ENCODE measurements around the gene SIK2.
A peak's percentile ranks its signal among the peaks of the same experiment; 100 is the strongest.
"Not testable (repeated sequence)": the region's sequence is repeated elsewhere in the genome, so short reads cannot be mapped to it uniquely, and the experiment has no call there.

SIK2 gene

GRCh38 chr11:111707039-111707690 lies 104.9 kb downstream of the SIK2 start:
- H3K4me1 Mint-ChIP-seq, result no peaks in the 10 kb centered on the region
- no peak for ATAC-seq
- H3K9me3 Mint-ChIP-seq, result no peaks in the 10 kb centered on the region
- H3K27ac Mint-ChIP-seq, result no peak overlapping the region
- peaks cover 66% of the 10 kb centered on the region for H3K36me3 Mint-ChIP-seq
- no peaks in the 10 kb centered on the region for H3K27me3 Mint-ChIP-seq
- H3K4me3 Mint-ChIP-seq, result no peak overlapping the region

- Mint-ChIP-seq H3K4me1 (no peaks in the 10 kb centered on the region), H3K36me3 (peaks cover 69% of the 10 kb centered on the region), H3K4me3 (no peak overlapping the region), H3K9me3 (no peaks in the 10 kb centered on the region), H3K27me3 (no peaks in the 10 kb centered on the region), H3K27ac (no peak overlapping the region)
- ATAC-seq, result no peak
Observed at GRCh38 chr11:111707691-111708067, 105.4 kb downstream of the SIK2 start.

- no peaks in the 10 kb centered on the region for H3K27me3 Mint-ChIP-seq
- no peak for ATAC-seq
- H3K4me1 Mint-ChIP-seq, result peaks cover 24% of the 10 kb centered on the region
- no peak overlapping the region for H3K27ac Mint-ChIP-seq
- H3K4me3 Mint-ChIP-seq, result no peak overlapping the region
- peaks cover 67% of the 10 kb centered on the region for H3K36me3 Mint-ChIP-seq
- H3K9me3 Mint-ChIP-seq, result peaks cover 6% of the 10 kb centered on the region
Observed at GRCh38 chr11:111714522-111714921, 112.3 kb downstream of the SIK2 start.

- H3K27ac Mint-ChIP-seq, result no peak overlapping the region
- H3K9me3 Mint-ChIP-seq, result peaks cover 6% of the 10 kb centered on the region
- peaks cover 24% of the 10 kb centered on the region for H3K4me1 Mint-ChIP-seq
- H3K36me3 Mint-ChIP-seq, result peaks cover 71% of the 10 kb centered on the region
- H3K4me3 Mint-ChIP-seq, result no peak overlapping the region
- H3K27me3 Mint-ChIP-seq, result no peaks in the 10 kb centered on the region
- no peak for ATAC-seq
Observed at GRCh38 chr11:111715142-111715816, 113.0 kb downstream of the SIK2 start.

GRCh38 chr11:111717660-111718059 lies 115.4 kb downstream of the SIK2 start:
- H3K9me3 Mint-ChIP-seq, H3K4me3 Mint-ChIP-seq, H3K27me3 Mint-ChIP-seq, ATAC-seq, H3K27ac Mint-ChIP-seq: not testable (repeated sequence)
- Mint-ChIP-seq H3K36me3 (peaks cover 76% of the 10 kb centered on the region), H3K4me1 (peaks cover 24% of the 10 kb centered on the region)

- Mint-ChIP-seq H3K4me3 (no peak overlapping the region), H3K9me3 (peaks cover 6% of the 10 kb centered on the region), H3K4me1 (peaks cover 24% of the 10 kb centered on the region), H3K36me3 (peaks cover 76% of the 10 kb centered on the region), H3K27me3 (no peaks in the 10 kb centered on the region), H3K27ac (no peak overlapping the region)
- no peak for ATAC-seq
Observed at GRCh38 chr11:111718436-111718835, 116.2 kb downstream of the SIK2 start.

GRCh38 chr11:111718859-111719258 lies 116.6 kb downstream of the SIK2 start:
- no peak overlapping the region for H3K4me3 Mint-ChIP-seq
- no peak overlapping the region for H3K27ac Mint-ChIP-seq
- H3K9me3 Mint-ChIP-seq, result peaks cover 5% of the 10 kb centered on the region
- no peaks in the 10 kb centered on the region for H3K27me3 Mint-ChIP-seq
- peaks cover 20% of the 10 kb centered on the region for H3K4me1 Mint-ChIP-seq
- ATAC-seq, result no peak
- H3K36me3 Mint-ChIP-seq, result peaks cover 76% of the 10 kb centered on the region

GRCh38 chr11:111719379-111719778 lies 117.1 kb downstream of the SIK2 start:
- H3K4me3 Mint-ChIP-seq, result no peak overlapping the region
- no peak for ATAC-seq
- H3K27me3 Mint-ChIP-seq, result no peaks in the 10 kb centered on the region
- no peak overlapping the region for H3K27ac Mint-ChIP-seq
- peaks cover 15% of the 10 kb centered on the region for H3K4me1 Mint-ChIP-seq
- H3K9me3 Mint-ChIP-seq, result peaks cover under 1% of the 10 kb centered on the region
- peaks cover 73% of the 10 kb centered on the region for H3K36me3 Mint-ChIP-seq

GRCh38 chr11:111720801-111721494 lies 118.7 kb downstream of the SIK2 start:
- Mint-ChIP-seq H3K9me3 (no peaks in the 10 kb centered on the region), H3K27ac (peak overlapping the region; percentile 44), H3K4me3 (no peak overlapping the region), H3K36me3 (peaks cover 67% of the 10 kb centered on the region), H3K27me3 (no peaks in the 10 kb centered on the region), H3K4me1 (peaks cover 4% of the 10 kb centered on the region)
- ATAC-seq, result no peak

- no peak overlapping the region for H3K27ac Mint-ChIP-seq
- peaks cover 68% of the 10 kb centered on the region for H3K36me3 Mint-ChIP-seq
- H3K9me3 Mint-ChIP-seq, result no peaks in the 10 kb centered on the region
- no peak for ATAC-seq
- no peaks in the 10 kb centered on the region for H3K4me1 Mint-ChIP-seq
- H3K27me3 Mint-ChIP-seq, result no peaks in the 10 kb centered on the region
- no peak overlapping the region for H3K4me3 Mint-ChIP-seq
Observed at GRCh38 chr11:111722501-111722900, 120.3 kb downstream of the SIK2 start.

- Mint-ChIP-seq H3K36me3 (peaks cover 64% of the 10 kb centered on the region), H3K27ac (no peak overlapping the region), H3K27me3 (no peaks in the 10 kb centered on the region), H3K4me3 (no peak overlapping the region), H3K9me3 (no peaks in the 10 kb centered on the region), H3K4me1 (no peaks in the 10 kb centered on the region)
- no peak for ATAC-seq
Observed at GRCh38 chr11:111723595-111723994, 121.3 kb downstream of the SIK2 start.

- H3K9me3 Mint-ChIP-seq, result no peaks in the 10 kb centered on the region
- no peak for ATAC-seq
- H3K27ac Mint-ChIP-seq, result no peak overlapping the region
- no peak overlapping the region for H3K4me3 Mint-ChIP-seq
- peaks cover 62% of the 10 kb centered on the region for H3K36me3 Mint-ChIP-seq
- H3K4me1 Mint-ChIP-seq, result no peaks in the 10 kb centered on the region
- H3K27me3 Mint-ChIP-seq, result no peaks in the 10 kb centered on the region
Observed at GRCh38 chr11:111724615-111725129, 122.4 kb downstream of the SIK2 start.

- H3K4me3 Mint-ChIP-seq, result no peak overlapping the region
- H3K27ac Mint-ChIP-seq, result no peak overlapping the region
- no peaks in the 10 kb centered on the region for H3K27me3 Mint-ChIP-seq
- H3K4me1 Mint-ChIP-seq, result no peaks in the 10 kb centered on the region
- ATAC-seq, result no peak
- H3K9me3 Mint-ChIP-seq, result no peaks in the 10 kb centered on the region
- H3K36me3 Mint-ChIP-seq, result peaks cover 52% of the 10 kb centered on the region
Observed at GRCh38 chr11:111725621-111726020, 123.4 kb downstream of the SIK2 start.

GRCh38 chr11:111726301-111726713 lies 124.1 kb downstream of the SIK2 start:
- no peaks in the 10 kb centered on the region for H3K4me1 Mint-ChIP-seq
- peaks cover 45% of the 10 kb centered on the region for H3K36me3 Mint-ChIP-seq
- no peak for ATAC-seq
- H3K4me3 Mint-ChIP-seq, result no peak overlapping the region
- H3K9me3 Mint-ChIP-seq, result no peaks in the 10 kb centered on the region
- no peaks in the 10 kb centered on the region for H3K27me3 Mint-ChIP-seq
- no peak overlapping the region for H3K27ac Mint-ChIP-seq

GRCh38 chr11:111727431-111727830 lies 125.2 kb downstream of the SIK2 start:
- Mint-ChIP-seq H3K9me3 (no peaks in the 10 kb centered on the region), H3K36me3 (peaks cover 35% of the 10 kb centered on the region), H3K27ac (no peak overlapping the region), H3K4me3 (no peak overlapping the region), H3K27me3 (no peaks in the 10 kb centered on the region), H3K4me1 (no peaks in the 10 kb centered on the region)
- no peak for ATAC-seq
